DND-41 (cell line): ENCODE results near the gene ABLIM3.

Source experiments
- CTCF ChIP-seq: IDR thresholded peaks from 2 replicates; pipeline ENCODE4 v1.5.1; 2012; ENCODE audit warnings: borderline replicate concordance, low read length, moderate library complexity, mild to moderate bottlenecking; ENCODE audit not compliant: poor library complexity, severe bottlenecking; ENCODE audit errors: extremely low read depth
- EZH2 ChIP-seq: IDR thresholded peaks from 3 replicates; pipeline ENCODE4 v1.6.1; 2012; ENCODE audit warnings: borderline replicate concordance, low read depth, mild to moderate bottlenecking, moderate library complexity, low read length, inconsistent platforms; ENCODE audit not compliant: severe bottlenecking

- TF ChIP-seq CTCF = no peak
- TF ChIP-seq EZH2 = no peak
Observed at GRCh38 chr5:149221326-149221725, 80.0 kb downstream of the ABLIM3 start.
